IPS-15b (cell line): ENCODE data around the gene NME8.

Source experiments
- H3K27me3 ChIP-seq: one replicate; pipeline ENCODE4 v1.6.1; 2013; ENCODE audit warnings: low read length; ENCODE audit not compliant: control insufficient read depth, insufficient read depth
- H3K36me3 ChIP-seq: one replicate; pipeline ENCODE4 v1.6.1; 2013; ENCODE audit warnings: low read length; ENCODE audit not compliant: control insufficient read depth, insufficient read depth
- H3K4me1 ChIP-seq: one replicate; pipeline ENCODE4 v1.6.1; 2013; ENCODE audit warnings: mild to moderate bottlenecking, low read length; ENCODE audit not compliant: control insufficient read depth, insufficient read depth
- H3K4me3 ChIP-seq: one replicate; pipeline ENCODE4 v1.5.1; 2013; ENCODE audit warnings: low read depth, low read length
- H3K9ac ChIP-seq: one replicate; pipeline ENCODE4 v1.6.1; 2013; ENCODE audit warnings: low read depth, mild to moderate bottlenecking, low read length
- H3K9me3 ChIP-seq: one replicate; pipeline ENCODE4 v1.6.1; 2013; ENCODE audit warnings: mild to moderate bottlenecking, low read length; ENCODE audit not compliant: control insufficient read depth, insufficient read depth

Gene NME8

GRCh38 chr7:37826825-37827224 is 21.6 kb upstream of the NME8 start:
- no peaks in the 10 kb centered on the region for H3K4me1 ChIP-seq
- H3K4me3 ChIP-seq = no peak overlapping the region
- H3K36me3 ChIP-seq = no peaks in the 10 kb centered on the region
- no peaks in the 10 kb centered on the region for H3K27me3 ChIP-seq
- H3K9ac ChIP-seq = no peak overlapping the region
- H3K9me3 ChIP-seq = no peaks in the 10 kb centered on the region

- Histone ChIP-seq H3K9me3 (no peaks in the 10 kb centered on the region), H3K9ac (no peak overlapping the region), H3K27me3 (no peaks in the 10 kb centered on the region), H3K36me3 (no peaks in the 10 kb centered on the region), H3K4me3 (no peak overlapping the region), H3K4me1 (no peaks in the 10 kb centered on the region)
Observed at GRCh38 chr7:37831244-37831643, 17.2 kb upstream of the NME8 start.

GRCh38 chr7:37832194-37832593 is 16.2 kb upstream of the NME8 start:
- no peak overlapping the region for H3K4me3 ChIP-seq
- no peaks in the 10 kb centered on the region for H3K9me3 ChIP-seq
- H3K36me3 ChIP-seq = no peaks in the 10 kb centered on the region
- no peaks in the 10 kb centered on the region for H3K27me3 ChIP-seq
- H3K9ac ChIP-seq = no peak overlapping the region
- H3K4me1 ChIP-seq = no peaks in the 10 kb centered on the region

- H3K36me3 ChIP-seq = no peaks in the 10 kb centered on the region
- no peaks in the 10 kb centered on the region for H3K27me3 ChIP-seq
- H3K4me1 ChIP-seq = no peaks in the 10 kb centered on the region
- no peak overlapping the region for H3K9ac ChIP-seq
- peak overlapping the region; percentile 28 for H3K4me3 ChIP-seq
- no peaks in the 10 kb centered on the region for H3K9me3 ChIP-seq
Observed at GRCh38 chr7:37833107-37833817, 15.1 kb upstream of the NME8 start.

- H3K4me1 ChIP-seq = no peaks in the 10 kb centered on the region
- H3K9me3 ChIP-seq = no peaks in the 10 kb centered on the region
- no peaks in the 10 kb centered on the region for H3K36me3 ChIP-seq
- H3K27me3 ChIP-seq = no peaks in the 10 kb centered on the region
- H3K4me3 ChIP-seq = no peak overlapping the region
- H3K9ac ChIP-seq = no peak overlapping the region
Observed at GRCh38 chr7:37833818-37834146, 14.6 kb upstream of the NME8 start.

GRCh38 chr7:37853468-37853867 is 5.1 kb downstream of the NME8 start:
- H3K9ac ChIP-seq = no peak overlapping the region
- no peaks in the 10 kb centered on the region for H3K9me3 ChIP-seq
- H3K27me3 ChIP-seq = no peaks in the 10 kb centered on the region
- no peaks in the 10 kb centered on the region for H3K36me3 ChIP-seq
- no peak overlapping the region for H3K4me3 ChIP-seq
- H3K4me1 ChIP-seq = no peaks in the 10 kb centered on the region

GRCh38 chr7:37882086-37882485 is 33.7 kb downstream of the NME8 start:
- Histone ChIP-seq H3K9ac (no peak overlapping the region), H3K4me1 (no peaks in the 10 kb centered on the region), H3K4me3 (no peak overlapping the region), H3K27me3 (no peaks in the 10 kb centered on the region), H3K9me3 (no peaks in the 10 kb centered on the region), H3K36me3 (no peaks in the 10 kb centered on the region)

GRCh38 chr7:37893359-37893758 is 45.0 kb downstream of the NME8 start:
- no peaks in the 10 kb centered on the region for H3K4me1 ChIP-seq
- H3K9me3 ChIP-seq = no peaks in the 10 kb centered on the region
- no peak overlapping the region for H3K9ac ChIP-seq
- no peak overlapping the region for H3K4me3 ChIP-seq
- H3K27me3 ChIP-seq = no peaks in the 10 kb centered on the region
- no peaks in the 10 kb centered on the region for H3K36me3 ChIP-seq

- H3K9ac ChIP-seq = no peak overlapping the region
- no peaks in the 10 kb centered on the region for H3K9me3 ChIP-seq
- H3K36me3 ChIP-seq = no peaks in the 10 kb centered on the region
- H3K27me3 ChIP-seq = no peaks in the 10 kb centered on the region
- no peak overlapping the region for H3K4me3 ChIP-seq
- H3K4me1 ChIP-seq = no peaks in the 10 kb centered on the region
Observed at GRCh38 chr7:37894671-37895070, 46.3 kb downstream of the NME8 start.

- H3K9me3 ChIP-seq = no peaks in the 10 kb centered on the region
- no peak overlapping the region for H3K9ac ChIP-seq
- H3K4me1 ChIP-seq = no peaks in the 10 kb centered on the region
- no peaks in the 10 kb centered on the region for H3K27me3 ChIP-seq
- no peak overlapping the region for H3K4me3 ChIP-seq
- no peaks in the 10 kb centered on the region for H3K36me3 ChIP-seq
Observed at GRCh38 chr7:37899712-37900247, 51.4 kb downstream of the NME8 start.

GRCh38 chr7:37901236-37901827 is 52.9 kb downstream of the NME8 start:
- H3K27me3 ChIP-seq = no peaks in the 10 kb centered on the region
- H3K9me3 ChIP-seq = no peaks in the 10 kb centered on the region
- H3K4me1 ChIP-seq = no peaks in the 10 kb centered on the region
- no peak overlapping the region for H3K4me3 ChIP-seq
- H3K36me3 ChIP-seq = no peaks in the 10 kb centered on the region
- no peak overlapping the region for H3K9ac ChIP-seq

GRCh38 chr7:37901890-37902524 is 53.6 kb downstream of the NME8 start:
- Histone ChIP-seq H3K27me3 (no peaks in the 10 kb centered on the region), H3K9ac (no peak overlapping the region), H3K4me1 (no peaks in the 10 kb centered on the region), H3K4me3 (no peak overlapping the region), H3K36me3 (no peaks in the 10 kb centered on the region), H3K9me3 (no peaks in the 10 kb centered on the region)
